ENCODE measurements around the gene PCK1. TPM values are rescaled to one million over a fixed set of nuclear protein-coding genes. Genes with fewer than 3 reads are reported as not detected.

The PCK1 gene
- total RNA-seq, 2 donors from 2014 or later = 214 to 328 TPM

DNA sequence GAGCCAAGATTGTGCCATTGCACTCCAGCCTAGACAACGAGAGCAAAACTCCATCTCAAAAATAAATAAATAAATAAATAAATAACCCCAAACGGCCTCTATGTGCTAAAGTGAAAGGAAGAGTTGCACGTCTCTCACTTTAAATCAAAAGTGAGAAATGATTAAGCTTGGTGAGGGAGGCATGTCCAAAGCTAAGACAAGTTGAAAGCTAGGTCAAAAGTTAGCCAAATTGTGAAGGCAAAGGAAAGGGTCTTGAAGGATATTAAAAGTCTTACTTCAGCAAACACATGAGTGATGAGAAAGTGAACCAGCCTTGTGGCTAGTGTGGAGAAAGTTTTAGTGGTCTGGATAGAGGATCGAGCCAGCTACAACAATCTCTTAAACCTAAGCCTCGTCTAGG lies 45.0 kb downstream of the PCK1 start:
- intact Hi-C loops (cut with DNase I, micrococcal nuclease) = no loop called here
- DNase-seq = no peak
- ATAC-seq = no peak

- intact Hi-C loops (cut with DNase I, micrococcal nuclease) = no loop called here
- ATAC-seq (no peak), DNase-seq (peak in 1 of 2 donors; percentile 18)
Measured at GRCh38 chr20:57608516-57608915, 47.6 kb downstream of the PCK1 start.

- DNase-seq = peak in 1 of 2 donors; percentile 14
- ATAC-seq = no peak
- intact Hi-C loops (cut with DNase I, micrococcal nuclease) = no loop called here
Measured at GRCh38 chr20:57609086-57609841, 48.4 kb downstream of the PCK1 start.

DNA sequence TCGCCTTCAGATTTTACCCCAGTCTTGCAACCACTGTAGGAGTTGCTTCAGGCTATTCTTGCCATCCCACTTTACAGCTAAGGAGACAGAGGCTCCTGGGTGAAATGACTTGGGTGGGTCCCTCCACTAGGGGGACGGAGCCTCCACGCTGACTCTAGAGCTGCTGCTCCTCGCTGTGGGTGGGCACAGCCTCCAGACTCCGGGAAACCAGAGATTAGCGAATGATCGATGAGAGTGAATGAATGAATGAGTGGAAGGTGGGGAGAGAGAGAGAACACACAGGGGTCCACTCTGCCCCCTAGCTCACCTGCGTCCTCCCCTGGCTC lies 48.9 kb downstream of the PCK1 start:
- intact Hi-C loops (cut with DNase I, micrococcal nuclease) = no loop called here
- ATAC-seq = no peak
- DNase-seq = no peak

- DNase-seq (peak in 1 of 2 donors; percentile 15), ATAC-seq (no peak)
- intact Hi-C loops (cut with DNase I, micrococcal nuclease) = no loop called here
Measured at GRCh38 chr20:57610261-57610952, 49.5 kb downstream of the PCK1 start.

DNA sequence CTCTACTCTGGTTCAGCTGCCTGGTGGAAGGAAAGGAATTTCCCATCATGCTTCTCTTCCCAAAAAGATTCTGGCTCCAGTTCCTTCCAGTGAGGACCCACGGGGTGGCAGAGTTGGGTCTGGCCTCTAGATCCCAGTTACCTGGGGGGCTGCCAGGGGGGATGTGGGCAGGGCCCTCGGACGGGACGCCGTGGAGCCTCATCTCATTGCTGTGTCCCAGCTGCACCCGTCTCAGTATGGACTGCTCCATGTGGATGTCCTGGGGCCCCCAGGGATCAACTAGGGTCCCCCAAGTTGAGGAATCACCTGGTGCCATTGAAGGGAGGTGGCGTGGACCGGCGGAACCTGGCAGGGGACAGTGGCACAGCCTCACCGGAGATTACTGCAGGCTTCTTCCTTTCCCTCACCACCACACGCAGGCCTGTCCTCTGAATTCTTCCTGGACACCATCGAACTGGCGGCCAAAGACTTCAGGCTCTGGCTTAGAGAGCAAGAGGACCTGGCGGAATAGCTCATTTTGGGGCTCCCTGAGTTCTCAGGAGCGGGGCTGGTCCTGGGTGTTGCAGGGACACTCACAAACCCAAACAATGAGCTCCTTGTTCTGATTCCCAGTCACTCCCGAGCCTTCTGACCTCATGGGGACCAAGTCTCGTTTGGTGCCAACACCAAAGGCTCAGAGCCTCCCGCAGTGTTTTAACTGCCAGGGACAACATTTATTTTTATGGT lies 50.8 kb downstream of the PCK1 start:
- intact Hi-C loops (cut with DNase I, micrococcal nuclease) = no loop called here
- DNase-seq = no peak
- ATAC-seq = no peak

DNA sequence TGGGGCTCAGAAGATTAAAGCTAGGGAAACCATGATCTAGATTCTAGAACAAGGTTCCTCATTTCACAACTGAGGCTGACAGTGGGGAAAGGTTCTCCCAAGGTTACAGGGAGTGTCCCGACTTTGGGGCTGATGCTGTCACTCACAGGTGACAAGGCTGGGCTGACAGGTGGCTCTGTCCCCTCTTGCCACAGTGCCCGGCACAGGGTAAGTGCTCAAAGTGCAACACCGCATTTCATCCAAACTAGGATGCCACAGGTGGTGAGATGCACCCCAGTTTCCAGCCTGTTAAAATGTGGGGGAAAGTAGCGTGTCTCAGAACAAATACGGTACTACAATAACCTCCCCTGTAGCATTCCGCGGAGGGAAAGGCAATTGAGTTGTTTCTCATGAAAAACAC lies 51.5 kb downstream of the PCK1 start:
- ATAC-seq (no peak), DNase-seq (no peak)
- intact Hi-C loops (cut with DNase I, micrococcal nuclease) = no loop called here

DNA sequence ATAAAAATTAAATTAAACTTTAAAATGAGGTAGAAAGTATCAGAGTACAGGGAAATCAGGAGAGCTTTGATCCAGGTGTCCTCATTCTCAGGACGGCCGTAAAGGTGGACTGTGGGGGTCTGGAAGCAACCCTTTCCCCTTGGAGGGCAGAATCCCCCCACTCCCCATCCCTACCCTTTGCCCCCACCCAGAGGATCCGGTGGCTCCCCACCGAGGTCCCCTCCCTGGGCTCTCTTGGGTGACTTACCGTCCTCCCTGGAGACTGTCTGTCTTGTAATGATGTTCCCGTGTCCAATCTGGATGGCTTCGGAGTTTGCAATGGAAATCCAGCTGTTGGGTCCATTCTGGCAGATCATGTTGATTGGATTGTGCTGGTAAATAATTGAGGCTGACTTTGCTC lies 52.0 kb downstream of the PCK1 start:
- intact Hi-C loops (cut with DNase I, micrococcal nuclease) = no loop called here
- DNase-seq (no peak), ATAC-seq (no peak)

- no peak for ATAC-seq
- intact Hi-C loops (cut with DNase I, micrococcal nuclease) = no loop called here
- no peak for DNase-seq
Measured at GRCh38 chr20:57613481-57613921, 52.6 kb downstream of the PCK1 start.

GRCh38 chr20:57614490-57615444 lies 53.9 kb downstream of the PCK1 start:
- intact Hi-C loops (cut with DNase I, micrococcal nuclease) = no loop called here
- DNase-seq (no peak), ATAC-seq (no peak)

DNA sequence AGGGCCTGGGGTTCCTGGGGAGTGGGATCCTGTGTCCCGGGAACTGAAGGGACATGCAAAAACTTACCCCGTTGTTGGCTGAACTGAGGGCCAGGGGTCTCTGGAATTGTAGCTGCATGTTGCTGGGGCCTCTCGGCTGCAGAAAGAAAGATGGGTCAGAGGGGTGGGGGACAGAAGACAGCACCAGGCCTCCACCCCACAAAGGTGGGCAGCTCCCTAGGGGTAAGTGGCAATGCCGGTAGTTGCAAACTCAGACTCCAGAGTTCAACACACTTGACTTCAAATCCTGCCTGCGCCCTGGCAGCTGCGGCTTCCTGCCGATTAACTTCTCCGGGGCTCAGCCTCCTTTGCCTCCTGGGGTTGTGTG lies 54.5 kb downstream of the PCK1 start:
- DNase-seq (no peak), ATAC-seq (no peak)
- intact Hi-C loops (cut with DNase I, micrococcal nuclease) = no loop called here

- ATAC-seq (no peak), DNase-seq (no peak)
- intact Hi-C loops (cut with DNase I, micrococcal nuclease) = no loop called here
Measured at GRCh38 chr20:57616143-57616951, 55.4 kb downstream of the PCK1 start.

DNA sequence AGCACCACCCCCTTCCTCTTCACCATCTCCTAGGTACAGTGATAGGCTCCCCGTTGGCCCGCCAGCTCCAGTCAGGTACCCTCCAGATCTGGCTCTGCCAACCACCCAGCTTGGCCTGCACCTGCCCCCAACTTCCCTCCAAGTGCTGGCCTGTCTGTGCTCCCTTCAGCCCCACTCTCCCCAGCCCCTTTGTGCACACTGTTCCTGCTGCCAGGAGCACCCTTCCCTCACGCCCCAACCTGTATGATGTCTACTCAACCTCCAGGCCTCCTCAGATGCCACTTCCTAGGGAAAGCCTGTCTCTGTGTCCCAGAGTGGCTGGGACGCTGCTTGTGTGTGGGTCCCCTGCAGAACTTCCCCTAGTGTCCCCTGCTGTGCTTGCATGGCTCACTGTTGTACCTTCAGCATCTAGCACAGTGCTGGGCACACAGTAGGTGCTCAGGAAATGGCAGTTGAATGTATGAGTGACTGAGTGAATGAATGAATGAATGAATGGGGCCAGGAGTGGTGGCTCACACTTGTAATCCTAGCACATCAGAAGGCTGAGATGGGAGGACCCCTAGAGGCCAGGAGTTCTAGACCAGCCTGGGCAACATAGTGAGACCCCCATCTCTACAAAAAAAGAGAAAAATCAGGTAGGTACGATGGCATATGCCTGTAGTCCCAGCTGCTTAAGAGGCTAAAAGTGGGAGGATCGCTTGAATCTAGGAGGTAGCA lies 56.3 kb downstream of the PCK1 start:
- ATAC-seq = no peak
- no peak for DNase-seq
- intact Hi-C loops (cut with DNase I, micrococcal nuclease) = no loop called here

Other genes with a start within 250 kb of the PCK1 start
- gene SPO11, start 231.3 kb upstream of the PCK1 start, total RNA-seq = not detected
- 10 to 100 TPM; 16.0 to 17.2 TPM for gene RAE1, start 209.9 kb upstream of the PCK1 start, total RNA-seq
- 10 to 100 TPM; 26.9 to 44.8 TPM for gene RBM38, start 169.7 kb upstream of the PCK1 start, total RNA-seq
- not detected for gene CTCFL, start 36.0 kb upstream of the PCK1 start, total RNA-seq
- gene ZBP1, start 59.3 kb downstream of the PCK1 start, total RNA-seq = 1 to 10 TPM; 4.0 to 6.8 TPM
- 10 to 100 TPM; 15.0 to 41.6 TPM for gene PMEPA1, start 148.9 kb downstream of the PCK1 start, total RNA-seq

All from left colon (tissue), 2 donors.